ENCODE results near the gene METTL24. TPM values are rescaled to one million over a fixed set of nuclear protein-coding genes. Genes with fewer than 3 reads are reported as not detected.

Gene METTL24
- total and polyA plus RNA-seq, 10 of the 15 experiments (the other 5 are each of a cell fraction or from before 2014, with no cell fraction given): 0.20 TPM; not detected in 9

DNA sequence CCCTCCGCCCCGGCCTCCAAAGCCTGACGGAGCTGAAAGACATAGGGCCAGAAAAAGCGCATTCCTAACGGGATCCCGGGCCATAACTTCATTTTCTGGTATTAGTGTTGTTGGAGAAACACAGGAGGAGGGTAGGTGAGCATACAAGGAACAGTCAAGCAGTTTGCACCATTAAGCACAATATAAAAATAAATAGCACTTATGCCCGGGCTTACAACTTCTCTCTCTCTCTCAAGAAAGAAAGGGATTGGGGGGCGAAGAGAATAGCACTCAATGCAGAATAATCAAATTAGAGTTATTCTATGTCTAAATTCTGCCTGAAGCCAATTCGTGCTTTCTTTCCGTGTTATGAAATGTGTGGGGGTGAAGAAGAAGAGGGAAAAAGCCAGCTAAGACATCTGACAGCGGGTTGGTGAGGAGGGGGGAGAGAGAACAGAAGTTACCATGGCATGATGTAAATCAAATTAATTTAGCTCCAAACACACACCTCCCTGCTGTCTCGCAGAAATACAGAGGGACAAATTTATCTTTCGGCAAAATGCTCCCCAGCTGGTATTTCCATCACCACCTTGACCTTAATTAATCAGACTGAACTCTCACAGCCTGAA is 508 bp upstream of the METTL24 start (continued):
- TF ChIP-seq, protein P1, sequence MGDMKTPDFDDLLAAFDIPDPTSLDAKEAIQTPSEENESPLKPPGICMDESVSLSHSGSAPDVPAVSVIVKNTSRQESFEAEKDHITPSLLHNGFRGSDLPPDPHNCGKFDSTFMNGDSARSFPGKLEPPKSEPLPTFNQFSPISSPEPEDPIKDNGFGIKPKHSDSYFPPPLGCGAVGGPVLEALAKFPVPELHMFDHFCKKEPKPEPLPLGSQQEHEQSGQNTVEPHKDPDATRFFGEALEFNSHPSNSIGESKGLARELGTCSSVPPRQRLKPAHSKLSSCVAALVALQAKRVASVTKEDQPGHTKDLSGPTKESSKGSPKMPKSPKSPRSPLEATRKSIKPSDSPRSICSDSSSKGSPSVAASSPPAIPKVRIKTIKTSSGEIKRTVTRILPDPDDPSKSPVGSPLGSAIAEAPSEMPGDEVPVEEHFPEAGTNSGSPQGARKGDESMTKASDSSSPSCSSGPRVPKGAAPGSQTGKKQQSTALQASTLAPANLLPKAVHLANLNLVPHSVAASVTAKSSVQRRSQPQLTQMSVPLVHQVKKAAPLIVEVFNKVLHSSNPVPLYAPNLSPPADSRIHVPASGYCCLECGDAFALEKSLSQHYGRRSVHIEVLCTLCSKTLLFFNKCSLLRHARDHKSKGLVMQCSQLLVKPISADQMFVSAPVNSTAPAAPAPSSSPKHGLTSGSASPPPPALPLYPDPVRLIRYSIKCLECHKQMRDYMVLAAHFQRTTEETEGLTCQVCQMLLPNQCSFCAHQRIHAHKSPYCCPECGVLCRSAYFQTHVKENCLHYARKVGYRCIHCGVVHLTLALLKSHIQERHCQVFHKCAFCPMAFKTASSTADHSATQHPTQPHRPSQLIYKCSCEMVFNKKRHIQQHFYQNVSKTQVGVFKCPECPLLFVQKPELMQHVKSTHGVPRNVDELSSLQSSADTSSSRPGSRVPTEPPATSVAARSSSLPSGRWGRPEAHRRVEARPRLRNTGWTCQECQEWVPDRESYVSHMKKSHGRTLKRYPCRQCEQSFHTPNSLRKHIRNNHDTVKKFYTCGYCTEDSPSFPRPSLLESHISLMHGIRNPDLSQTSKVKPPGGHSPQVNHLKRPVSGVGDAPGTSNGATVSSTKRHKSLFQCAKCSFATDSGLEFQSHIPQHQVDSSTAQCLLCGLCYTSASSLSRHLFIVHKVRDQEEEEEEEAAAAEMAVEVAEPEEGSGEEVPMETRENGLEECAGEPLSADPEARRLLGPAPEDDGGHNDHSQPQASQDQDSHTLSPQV (IDR thresholded peaks at IDR 0.05): no peak
- TF ChIP-seq KAT2A (conservative IDR thresholded peaks at IDR 0.05; ENCODE audit: control insufficient read depth, low read depth, low read length): no peak
- TF ChIP-seq SIN3A (IDR thresholded peaks at IDR 0.05; ENCODE audit: low read depth, low read length): no peak
- no peak for TF ChIP-seq CUX1 (IDR thresholded peaks at IDR 0.05; ENCODE audit: insufficient replicate concordance, low read depth, low read length)
- TF ChIP-seq SMAD5 (IDR thresholded peaks at IDR 0.05; ENCODE audit: low read depth): no peak
- no peak for TF ChIP-seq SUPT20H (IDR thresholded peaks at IDR 0.05; ENCODE audit: borderline replicate concordance, control insufficient read depth, low read depth, low read length)
- no peak for TF ChIP-seq SMC3 (IDR thresholded peaks at IDR 0.05; ENCODE audit: borderline replicate concordance, low read length)
- TF ChIP-seq WRNIP1 (IDR thresholded peaks at IDR 0.05; ENCODE audit: borderline replicate concordance, low read depth, low read length): no peak
- TF ChIP-seq MYC (IDR thresholded peaks at IDR 0.05; ENCODE audit: insufficient read depth, insufficient read length, insufficient replicate concordance, low read length, severe bottlenecking): no peak
- TF ChIP-seq STAT1 (conservative IDR thresholded peaks at IDR 0.05): no peak
- TF ChIP-seq CEBPB (IDR thresholded peaks at IDR 0.05; ENCODE audit: borderline replicate concordance in 1 of 2, low read depth in 2 of 2, low read length in 2 of 2): no peak

Data from GM12878 (cell line).